Retinal pigment epithelial cell (primary cell): ENCODE data around the gene CD52.
"Not testable (repeated sequence)": the region's sequence is repeated elsewhere in the genome, so short reads cannot be mapped to it uniquely, and the experiment has no call there.

Experiments used
- DNase-seq: peaks from one replicate; pipeline ENCODE4 v3.0.0-alpha.2; 2010; ENCODE audit warnings: low read depth
- H3K4me3 ChIP-seq: 2 replicates; pipeline ENCODE4 v1.5.1; 2011; ENCODE audit warnings: mild to moderate bottlenecking, low read length, control low read depth, moderate library complexity
- CTCF ChIP-seq: conservative IDR thresholded peaks from 2 replicates; pipeline ENCODE4 v1.5.1; 2011; ENCODE audit warnings: low read depth, low read length, control low read depth, inconsistent platforms

Gene CD52

GRCh38 chr1:26290122-26290881 lies 27.5 kb upstream of the CD52 start:
- DNase-seq, result no peak
- no peak overlapping the region for H3K4me3 ChIP-seq
- TF ChIP-seq CTCF, result no peak

- H3K4me3 ChIP-seq, result no peak overlapping the region
- DNase-seq, result no peak
- TF ChIP-seq CTCF, result no peak
Observed at GRCh38 chr1:26290882-26291261, 26.9 kb upstream of the CD52 start.

- H3K4me3 ChIP-seq, result no peak overlapping the region
- no peak for DNase-seq
- no peak for TF ChIP-seq CTCF
Observed at GRCh38 chr1:26291433-26291832, 26.3 kb upstream of the CD52 start.

GRCh38 chr1:26291939-26292338 lies 25.8 kb upstream of the CD52 start:
- no peak for TF ChIP-seq CTCF
- H3K4me3 ChIP-seq, result no peak overlapping the region
- DNase-seq, result no peak

GRCh38 chr1:26292735-26293134 lies 25.0 kb upstream of the CD52 start:
- not testable (repeated sequence) for DNase-seq, H3K4me3 ChIP-seq

GRCh38 chr1:26293911-26294463 lies 23.8 kb upstream of the CD52 start:
- H3K4me3 ChIP-seq, result no peak overlapping the region
- TF ChIP-seq CTCF, result no peak
- no peak for DNase-seq

- H3K4me3 ChIP-seq, result no peak overlapping the region
- DNase-seq, result no peak
- TF ChIP-seq CTCF, result no peak
Observed at GRCh38 chr1:26295194-26296138, 22.3 kb upstream of the CD52 start.
